ENCODE data around the gene ATP11A.

The ATP11A gene

GRCh38 chr13:112896736-112897602 lies 207.1 kb downstream of the ATP11A start:
- DNase-seq, result no peak
- TF ChIP-seq GATA1 (IDR thresholded peaks at IDR 0.05; ENCODE audit: low read depth, low read length) (no peak), POLR2A (IDR thresholded peaks at IDR 0.05; ENCODE audit: low read length) (no peak)

- DNase-seq, result no peak
- no peak for TF ChIP-seq POLR2A (IDR thresholded peaks at IDR 0.05; ENCODE audit: low read length)
- no peak for TF ChIP-seq GATA1 (IDR thresholded peaks at IDR 0.05; ENCODE audit: low read depth, low read length)
Measured at GRCh38 chr13:112897603-112897955, 207.7 kb downstream of the ATP11A start.

- TF ChIP-seq POLR2A (IDR thresholded peaks at IDR 0.05; ENCODE audit: low read length) (no peak), GATA1 (IDR thresholded peaks at IDR 0.05; ENCODE audit: low read depth, low read length) (no peak)
- no peak for DNase-seq
Measured at GRCh38 chr13:112897956-112898620, 208.2 kb downstream of the ATP11A start.

GRCh38 chr13:112898621-112899280 lies 208.9 kb downstream of the ATP11A start:
- no peak for DNase-seq
- no peak for TF ChIP-seq GATA1 (IDR thresholded peaks at IDR 0.05; ENCODE audit: low read depth, low read length)
- TF ChIP-seq POLR2A (IDR thresholded peaks at IDR 0.05; ENCODE audit: low read length), result no peak

GRCh38 chr13:112899281-112900225 lies 209.7 kb downstream of the ATP11A start:
- DNase-seq, result no peak
- TF ChIP-seq GATA1 (IDR thresholded peaks at IDR 0.05; ENCODE audit: low read depth, low read length) (no peak), POLR2A (IDR thresholded peaks at IDR 0.05; ENCODE audit: low read length) (no peak)

GRCh38 chr13:112900226-112900600 lies 210.4 kb downstream of the ATP11A start:
- TF ChIP-seq GATA1 (IDR thresholded peaks at IDR 0.05; ENCODE audit: low read depth, low read length) (no peak), POLR2A (IDR thresholded peaks at IDR 0.05; ENCODE audit: low read length) (no peak)
- no peak for DNase-seq

- TF ChIP-seq POLR2A (IDR thresholded peaks at IDR 0.05; ENCODE audit: low read length) (no peak), GATA1 (IDR thresholded peaks at IDR 0.05; ENCODE audit: low read depth, low read length) (no peak)
- DNase-seq, result no peak
Measured at GRCh38 chr13:112900691-112901091, 210.9 kb downstream of the ATP11A start.

GRCh38 chr13:112902101-112902651 lies 212.3 kb downstream of the ATP11A start:
- no peak for DNase-seq
- TF ChIP-seq GATA1 (IDR thresholded peaks at IDR 0.05; ENCODE audit: low read depth, low read length) (no peak), POLR2A (IDR thresholded peaks at IDR 0.05; ENCODE audit: low read length) (no peak)

- no peak for TF ChIP-seq GATA1 (IDR thresholded peaks at IDR 0.05; ENCODE audit: low read depth, low read length)
- no peak for TF ChIP-seq POLR2A (IDR thresholded peaks at IDR 0.05; ENCODE audit: low read length)
- no peak for DNase-seq
Measured at GRCh38 chr13:112902669-112903068, 212.8 kb downstream of the ATP11A start.

- DNase-seq, result no peak
- TF ChIP-seq GATA1 (IDR thresholded peaks at IDR 0.05; ENCODE audit: low read depth, low read length), result no peak
- TF ChIP-seq POLR2A (IDR thresholded peaks at IDR 0.05; ENCODE audit: low read length), result no peak
Measured at GRCh38 chr13:112903071-112903577, 213.3 kb downstream of the ATP11A start.

- TF ChIP-seq POLR2A (IDR thresholded peaks at IDR 0.05; ENCODE audit: low read length) (no peak), GATA1 (IDR thresholded peaks at IDR 0.05; ENCODE audit: low read depth, low read length) (no peak)
- no peak for DNase-seq
Measured at GRCh38 chr13:112903606-112904195, 213.9 kb downstream of the ATP11A start.

- TF ChIP-seq GATA1 (IDR thresholded peaks at IDR 0.05; ENCODE audit: low read depth, low read length), result no peak
- TF ChIP-seq POLR2A (IDR thresholded peaks at IDR 0.05; ENCODE audit: low read length), result no peak
- no peak for DNase-seq
Measured at GRCh38 chr13:112904436-112904960, 214.7 kb downstream of the ATP11A start.

Data from erythroblast (primary cell).